Stimulated activated memory B cell treated with anti-CD40 and anti-IgM and Interleukin-4, amounts not matched to agents 10 μg/mL and 1 μg/mL and 100 μg/mL, for 72 hours (primary cell): ENCODE data around the gene PACSIN2.
A peak's percentile ranks its signal among the peaks of the same experiment; 100 is the strongest.

ENCODE experiments used
- ATAC-seq: fragments of 150-1000 bp; cut with Tn5 transposase; 2 replicates; pipeline ENCODE4 v1.10.0; 2021
- H3K27ac Mint-ChIP-seq: one replicate; pipeline ENCODE4 v1.8.0; 2022; ENCODE audit warnings: mild to moderate bottlenecking, mixed read lengths
- H3K27me3 Mint-ChIP-seq: one replicate; pipeline ENCODE4 v1.8.0; 2022; ENCODE audit warnings: mixed read lengths
- H3K36me3 Mint-ChIP-seq: one replicate; pipeline ENCODE4 v1.8.0; 2022; ENCODE audit warnings: mixed read lengths
- H3K4me1 Mint-ChIP-seq: one replicate; pipeline ENCODE4 v1.8.0; 2022; ENCODE audit warnings: mixed read lengths
- H3K4me3 Mint-ChIP-seq: one replicate; pipeline ENCODE4 v1.8.0; 2022; ENCODE audit warnings: mild to moderate bottlenecking, moderate library complexity, mixed read lengths
- H3K9me3 Mint-ChIP-seq: one replicate; pipeline ENCODE4 v1.8.0; 2022; ENCODE audit warnings: mixed read lengths

Gene PACSIN2

GRCh38 chr22:43014869-43015676, at the start of gene PACSIN2:
Gene PACSIN2, minus strand, starts transcription at chr22:43015149. Its CDS starts 103,069 bp downstream, at chr22:42912080.
- Mint-ChIP-seq H3K27me3 (no peaks in the 10 kb centered on the region), H3K9me3 (no peaks in the 10 kb centered on the region)

GRCh38 chr22:43060183-43060582, 45.2 kb upstream of the PACSIN2 start:
- H3K9me3 Mint-ChIP-seq = no peaks in the 10 kb centered on the region
- no peak overlapping the region for H3K4me3 Mint-ChIP-seq
- ATAC-seq = no peak
- H3K36me3 Mint-ChIP-seq = peaks cover 28% of the 10 kb centered on the region
- no peaks in the 10 kb centered on the region for H3K27me3 Mint-ChIP-seq
- H3K4me1 Mint-ChIP-seq = no peaks in the 10 kb centered on the region
- H3K27ac Mint-ChIP-seq = no peak overlapping the region

More at GRCh38 chr22:43014869-43015676, at the start of gene PACSIN2:
- peak; percentile 100 for ATAC-seq
- H3K36me3 Mint-ChIP-seq = no peaks in the 10 kb centered on the region
- peak within 1 kb of the TSS; percentile 99 for H3K4me3 Mint-ChIP-seq
- peak within 1 kb of the TSS; percentile 95 for H3K27ac Mint-ChIP-seq
- peaks cover 44% of the 10 kb centered on the region for H3K4me1 Mint-ChIP-seq

GRCh38 chr22:43057641-43058040, 42.7 kb upstream of the PACSIN2 start:
- H3K36me3 Mint-ChIP-seq = peaks cover 14% of the 10 kb centered on the region
- no peak for ATAC-seq
- H3K4me1 Mint-ChIP-seq = no peaks in the 10 kb centered on the region
- H3K27ac Mint-ChIP-seq = no peak overlapping the region
- H3K4me3 Mint-ChIP-seq = no peak overlapping the region
- H3K9me3 Mint-ChIP-seq = no peaks in the 10 kb centered on the region
- no peaks in the 10 kb centered on the region for H3K27me3 Mint-ChIP-seq

- H3K4me3 Mint-ChIP-seq = no peak overlapping the region
- H3K27ac Mint-ChIP-seq = no peak overlapping the region
- H3K36me3 Mint-ChIP-seq = peaks cover 8% of the 10 kb centered on the region
- H3K9me3 Mint-ChIP-seq = no peaks in the 10 kb centered on the region
- H3K4me1 Mint-ChIP-seq = no peaks in the 10 kb centered on the region
- no peaks in the 10 kb centered on the region for H3K27me3 Mint-ChIP-seq
- ATAC-seq = no peak
Observed at GRCh38 chr22:43053176-43053575, 38.2 kb upstream of the PACSIN2 start.

GRCh38 chr22:43050995-43051394, 36.0 kb upstream of the PACSIN2 start:
- no peak for ATAC-seq
- peaks cover 8% of the 10 kb centered on the region for H3K36me3 Mint-ChIP-seq
- no peak overlapping the region for H3K27ac Mint-ChIP-seq
- no peak overlapping the region for H3K4me3 Mint-ChIP-seq
- no peaks in the 10 kb centered on the region for H3K9me3 Mint-ChIP-seq
- H3K4me1 Mint-ChIP-seq = no peaks in the 10 kb centered on the region
- no peaks in the 10 kb centered on the region for H3K27me3 Mint-ChIP-seq

GRCh38 chr22:43047605-43048004, 32.7 kb upstream of the PACSIN2 start:
- no peaks in the 10 kb centered on the region for H3K9me3 Mint-ChIP-seq
- ATAC-seq = no peak
- no peak overlapping the region for H3K4me3 Mint-ChIP-seq
- no peak overlapping the region for H3K27ac Mint-ChIP-seq
- H3K27me3 Mint-ChIP-seq = no peaks in the 10 kb centered on the region
- no peaks in the 10 kb centered on the region for H3K4me1 Mint-ChIP-seq
- peaks cover 8% of the 10 kb centered on the region for H3K36me3 Mint-ChIP-seq

GRCh38 chr22:43044290-43044712, 29.4 kb upstream of the PACSIN2 start:
- Mint-ChIP-seq H3K4me3 (no peak overlapping the region), H3K36me3 (no peaks in the 10 kb centered on the region), H3K9me3 (no peaks in the 10 kb centered on the region), H3K27me3 (no peaks in the 10 kb centered on the region), H3K4me1 (no peaks in the 10 kb centered on the region), H3K27ac (no peak overlapping the region)
- ATAC-seq = no peak

- no peak overlapping the region for H3K4me3 Mint-ChIP-seq
- H3K9me3 Mint-ChIP-seq = no peaks in the 10 kb centered on the region
- no peaks in the 10 kb centered on the region for H3K36me3 Mint-ChIP-seq
- no peak overlapping the region for H3K27ac Mint-ChIP-seq
- H3K27me3 Mint-ChIP-seq = no peaks in the 10 kb centered on the region
- ATAC-seq = no peak
- no peaks in the 10 kb centered on the region for H3K4me1 Mint-ChIP-seq
Observed at GRCh38 chr22:43042101-43042780, 27.3 kb upstream of the PACSIN2 start.

- ATAC-seq = no peak
- H3K4me3 Mint-ChIP-seq = no peak overlapping the region
- H3K27me3 Mint-ChIP-seq = no peaks in the 10 kb centered on the region
- no peak overlapping the region for H3K27ac Mint-ChIP-seq
- H3K9me3 Mint-ChIP-seq = no peaks in the 10 kb centered on the region
- no peaks in the 10 kb centered on the region for H3K36me3 Mint-ChIP-seq
- H3K4me1 Mint-ChIP-seq = no peaks in the 10 kb centered on the region
Observed at GRCh38 chr22:43039800-43040199, 24.9 kb upstream of the PACSIN2 start.

- Mint-ChIP-seq H3K27me3 (no peaks in the 10 kb centered on the region), H3K36me3 (no peaks in the 10 kb centered on the region), H3K4me1 (peaks cover 7% of the 10 kb centered on the region), H3K27ac (no peak overlapping the region), H3K9me3 (no peaks in the 10 kb centered on the region), H3K4me3 (no peak overlapping the region)
- no peak for ATAC-seq
Observed at GRCh38 chr22:43038325-43038724, 23.4 kb upstream of the PACSIN2 start.

- H3K36me3 Mint-ChIP-seq = no peaks in the 10 kb centered on the region
- no peak overlapping the region for H3K27ac Mint-ChIP-seq
- no peak overlapping the region for H3K4me3 Mint-ChIP-seq
- peaks cover 2% of the 10 kb centered on the region for H3K27me3 Mint-ChIP-seq
- H3K9me3 Mint-ChIP-seq = no peaks in the 10 kb centered on the region
- ATAC-seq = no peak
- H3K4me1 Mint-ChIP-seq = peaks cover 7% of the 10 kb centered on the region
Observed at GRCh38 chr22:43036282-43036829, 21.4 kb upstream of the PACSIN2 start.

GRCh38 chr22:43035250-43035649, 20.3 kb upstream of the PACSIN2 start:
- Mint-ChIP-seq H3K27me3 (peaks cover 13% of the 10 kb centered on the region), H3K9me3 (no peaks in the 10 kb centered on the region), H3K4me1 (peaks cover 7% of the 10 kb centered on the region), H3K27ac (no peak overlapping the region), H3K36me3 (no peaks in the 10 kb centered on the region), H3K4me3 (no peak overlapping the region)
- no peak for ATAC-seq

GRCh38 chr22:43031617-43032016, 16.7 kb upstream of the PACSIN2 start:
- no peak overlapping the region for H3K27ac Mint-ChIP-seq

GRCh38 chr22:43018615-43019014, 3.7 kb upstream of the PACSIN2 start:
- no peak for ATAC-seq
- H3K9me3 Mint-ChIP-seq = no peaks in the 10 kb centered on the region
- H3K4me3 Mint-ChIP-seq = no peak overlapping the region
- peaks cover 18% of the 10 kb centered on the region for H3K4me1 Mint-ChIP-seq
- H3K27ac Mint-ChIP-seq = no peak overlapping the region
- H3K36me3 Mint-ChIP-seq = no peaks in the 10 kb centered on the region
- H3K27me3 Mint-ChIP-seq = no peaks in the 10 kb centered on the region

More at GRCh38 chr22:43031617-43032016, 16.7 kb upstream of the PACSIN2 start:
- peaks cover 7% of the 10 kb centered on the region for H3K4me1 Mint-ChIP-seq
- peaks cover 16% of the 10 kb centered on the region for H3K27me3 Mint-ChIP-seq
- H3K4me3 Mint-ChIP-seq = no peak overlapping the region
- no peaks in the 10 kb centered on the region for H3K9me3 Mint-ChIP-seq
- H3K36me3 Mint-ChIP-seq = no peaks in the 10 kb centered on the region
- ATAC-seq = no peak

GRCh38 chr22:43017525-43018460, 2.8 kb upstream of the PACSIN2 start:
- ATAC-seq = no peak
- H3K9me3 Mint-ChIP-seq = no peaks in the 10 kb centered on the region
- H3K36me3 Mint-ChIP-seq = no peaks in the 10 kb centered on the region
- H3K27me3 Mint-ChIP-seq = no peaks in the 10 kb centered on the region
- peaks cover 26% of the 10 kb centered on the region for H3K4me1 Mint-ChIP-seq
- H3K27ac Mint-ChIP-seq = no peak overlapping the region
- H3K4me3 Mint-ChIP-seq = no peak overlapping the region
